Eye (tissue), 1 donor: ENCODE measurements around the gene CSH2.
"Not testable (repeated sequence)": the region's sequence is repeated elsewhere in the genome, so short reads cannot be mapped to it uniquely, and the experiment has no call there.

Experiments
- DNase-seq: peaks from one replicate; pipeline ENCODE4 v3.0.0-alpha.2; 2015

Gene CSH2

DNA sequence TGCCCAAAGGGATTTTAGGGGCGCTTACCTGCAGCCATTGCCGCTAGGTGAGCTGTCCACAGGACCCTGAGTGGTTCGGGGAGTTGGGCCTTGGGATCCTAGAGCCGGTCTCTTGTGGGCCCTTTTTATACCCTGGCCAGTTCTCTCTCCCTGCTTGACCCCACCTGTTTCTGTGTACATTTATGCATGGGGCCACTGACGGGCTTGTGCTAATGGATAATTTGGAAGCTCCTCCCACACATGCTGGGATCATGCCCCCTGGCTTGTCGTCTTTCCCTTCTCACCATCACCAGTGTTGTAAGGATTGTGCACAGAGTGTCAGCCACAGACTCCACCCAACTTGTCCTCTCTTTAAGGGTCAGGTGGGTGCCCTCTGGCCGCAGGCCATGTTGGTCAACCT, at the start of gene CSH2:
Gene CSH2, minus strand, starts transcription at position 101 of the 400 bp plus-strand sequence. Its CDS starts 63 bp downstream, at position 38.
- DNase-seq, result not testable (repeated sequence)

DNA sequence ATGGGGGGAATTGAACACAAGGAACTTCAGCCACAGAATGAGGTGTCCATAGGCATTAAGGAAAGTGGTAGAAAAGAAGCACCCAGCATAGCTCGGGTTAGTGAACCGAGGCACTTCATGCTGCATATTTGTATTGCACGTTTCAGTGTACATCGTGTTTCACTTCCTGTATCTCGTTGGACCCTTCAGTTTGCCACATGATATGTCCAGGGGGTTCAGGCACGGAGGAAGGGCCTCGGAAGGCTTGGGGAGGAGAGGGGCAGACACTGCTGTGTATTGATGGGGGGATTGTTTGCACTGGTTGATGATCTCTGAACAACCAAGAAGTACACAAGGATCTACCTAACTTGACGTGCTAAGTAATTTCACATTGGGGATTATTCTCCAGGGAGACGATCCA, 48.9 kb upstream of the CSH2 start:
- not testable (repeated sequence) for DNase-seq

DNA sequence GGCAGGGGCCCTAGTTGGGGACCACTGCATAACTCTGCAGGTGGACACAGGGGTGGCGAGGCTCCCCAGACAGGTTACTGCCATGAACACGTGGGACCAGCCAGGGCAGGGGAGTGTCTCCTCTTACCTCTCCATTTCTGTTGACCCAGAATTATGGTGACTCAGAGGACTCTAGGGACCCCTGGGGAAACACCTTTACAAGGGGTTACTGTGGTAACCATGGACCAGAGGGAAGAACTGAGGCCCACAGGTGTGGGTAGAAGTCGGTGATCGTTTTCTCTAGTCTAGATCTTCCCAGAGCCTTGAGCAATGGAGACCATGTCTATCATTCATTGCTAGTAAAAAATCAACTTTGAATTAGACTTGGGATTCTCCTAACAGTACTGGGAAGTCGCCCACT, 47.3 kb upstream of the CSH2 start:
- DNase-seq, result not testable (repeated sequence)

DNA sequence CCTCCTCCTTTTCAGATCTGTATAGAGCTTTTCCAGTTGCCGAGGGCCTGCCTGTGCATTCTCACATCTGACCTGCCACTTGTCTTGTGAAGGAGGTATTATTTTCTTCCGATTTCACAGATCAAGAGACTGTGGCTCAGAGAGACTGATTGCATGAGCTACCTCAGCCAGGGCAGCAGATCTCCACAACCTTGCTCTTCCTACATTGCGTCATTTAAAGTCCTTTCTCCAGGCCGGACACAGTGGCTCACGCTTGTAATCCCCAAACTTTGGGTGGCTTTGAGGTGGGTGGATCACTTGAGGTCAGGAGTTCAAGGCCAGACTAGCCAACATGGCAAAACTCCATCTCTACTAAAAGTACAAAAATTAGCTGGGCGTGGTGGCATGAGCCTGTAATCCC, 46.6 kb upstream of the CSH2 start:
- DNase-seq, result not testable (repeated sequence)

DNA sequence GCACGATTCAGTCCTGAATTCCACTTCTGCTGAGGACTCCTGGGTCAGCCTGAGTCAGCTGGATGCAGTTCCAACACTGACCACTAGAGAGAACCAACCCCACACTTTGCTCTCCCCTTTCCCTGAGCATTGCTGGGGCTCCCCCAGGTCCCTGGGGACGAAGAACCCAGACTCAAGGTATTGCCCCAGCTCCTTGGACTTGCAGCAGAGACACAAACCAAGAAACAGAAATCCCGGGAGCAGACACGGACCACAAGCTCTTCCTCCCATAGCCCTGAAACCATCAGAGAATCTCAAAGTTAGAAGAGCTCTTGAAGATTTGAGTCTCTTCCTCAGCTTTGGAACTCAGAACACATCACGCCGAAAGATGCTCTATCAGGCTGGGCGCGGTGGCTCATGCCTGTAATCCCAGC, 45.8 kb upstream of the CSH2 start:
- peak; percentile 79 for DNase-seq

GRCh38 chr17:63918789-63919305, 45.4 kb upstream of the CSH2 start, which contains the start of gene GH1:
TSS of gene GH1 (minus strand) at chr17:63918839. CDS start at chr17:63918776, 63 bp downstream.
- not testable (repeated sequence) for DNase-seq

GRCh38 chr17:63918305-63918704, 44.8 kb upstream of the CSH2 start:
- no peak for DNase-seq

DNA sequence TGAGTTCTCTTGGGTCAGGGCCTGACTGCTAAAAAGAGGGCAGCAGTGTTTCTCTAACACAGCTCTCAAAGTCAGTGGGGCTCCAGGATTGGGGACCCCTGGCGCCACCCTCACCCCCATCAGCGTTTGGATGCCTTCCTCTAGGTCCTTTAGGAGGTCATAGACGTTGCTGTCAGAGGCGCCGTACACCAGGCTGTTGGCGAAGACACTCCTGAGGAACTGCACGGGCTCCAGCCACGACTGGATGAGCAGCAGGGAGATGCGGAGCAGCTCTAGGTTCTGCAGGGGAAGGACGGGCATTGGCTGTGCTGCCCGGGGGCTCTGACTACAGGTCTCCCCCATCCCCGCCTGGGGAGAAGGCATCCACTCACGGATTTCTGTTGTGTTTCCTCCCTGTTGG, 44.2 kb upstream of the CSH2 start:
- DNase-seq, result no peak

DNA sequence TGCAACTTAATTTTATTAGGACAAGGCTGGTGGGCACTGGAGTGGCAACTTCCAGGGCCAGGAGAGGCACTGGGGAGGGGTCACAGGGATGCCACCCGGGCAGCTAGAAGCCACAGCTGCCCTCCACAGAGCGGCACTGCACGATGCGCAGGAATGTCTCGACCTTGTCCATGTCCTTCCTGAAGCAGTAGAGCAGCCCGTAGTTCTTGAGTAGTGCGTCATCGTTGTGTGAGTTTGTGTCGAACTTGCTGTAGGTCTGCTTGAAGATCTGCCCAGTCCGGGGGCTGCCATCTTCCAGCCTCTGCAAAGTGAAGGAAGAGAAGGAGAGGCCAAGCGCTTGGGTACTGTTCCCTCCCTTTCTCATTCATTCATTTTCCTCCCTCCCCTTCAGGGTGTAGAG, 43.7 kb upstream of the CSH2 start:
- not testable (repeated sequence) for DNase-seq

GRCh38 chr17:63916566-63917185, 43.2 kb upstream of the CSH2 start:
- DNase-seq, result no peak

- not testable (repeated sequence) for DNase-seq
Observed at GRCh38 chr17:63915753-63916152, 42.3 kb upstream of the CSH2 start.

DNA sequence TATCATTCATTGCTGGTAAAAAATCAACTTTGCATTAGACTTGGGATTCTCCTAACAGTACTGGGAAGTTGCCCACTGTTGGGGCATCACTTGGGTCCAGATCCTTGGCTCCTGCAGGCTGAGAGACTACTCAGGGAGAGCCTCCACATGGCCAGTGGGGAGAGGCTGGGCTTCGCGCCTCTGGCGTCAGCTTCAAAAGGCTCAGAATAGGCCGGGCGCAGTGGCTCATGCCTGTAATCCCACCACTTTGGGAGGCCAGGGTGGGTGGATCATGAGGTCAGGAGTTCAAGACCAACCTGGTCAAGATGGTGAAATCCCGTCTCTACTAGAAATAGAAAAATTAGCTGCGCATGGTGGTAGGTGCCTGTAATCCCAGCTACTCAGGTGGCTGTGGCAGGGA, 41.0 kb upstream of the CSH2 start:
- no peak for DNase-seq

DNA sequence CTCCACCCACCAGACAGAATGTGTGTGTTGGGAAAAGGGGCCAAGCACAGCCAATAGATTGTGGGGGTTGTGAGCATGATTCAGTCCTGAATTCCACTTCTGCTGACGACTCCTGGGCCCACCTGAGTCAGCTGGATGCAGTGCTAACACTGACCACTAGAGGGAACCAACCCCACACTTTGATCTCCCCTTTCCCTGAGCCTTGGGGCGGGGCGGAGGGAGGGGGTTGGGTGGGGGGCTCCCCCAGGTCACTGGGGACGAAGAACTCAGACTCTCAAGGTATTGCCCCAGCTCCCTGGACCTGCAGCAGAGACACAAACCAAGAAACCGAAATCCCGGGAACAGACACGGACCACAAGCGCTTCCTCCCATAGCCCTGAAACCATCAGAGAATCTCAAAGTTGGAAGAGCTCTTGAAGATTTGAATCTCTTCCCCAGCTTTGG, 38.2 kb upstream of the CSH2 start:
- DNase-seq, result peak; percentile 77

DNA sequence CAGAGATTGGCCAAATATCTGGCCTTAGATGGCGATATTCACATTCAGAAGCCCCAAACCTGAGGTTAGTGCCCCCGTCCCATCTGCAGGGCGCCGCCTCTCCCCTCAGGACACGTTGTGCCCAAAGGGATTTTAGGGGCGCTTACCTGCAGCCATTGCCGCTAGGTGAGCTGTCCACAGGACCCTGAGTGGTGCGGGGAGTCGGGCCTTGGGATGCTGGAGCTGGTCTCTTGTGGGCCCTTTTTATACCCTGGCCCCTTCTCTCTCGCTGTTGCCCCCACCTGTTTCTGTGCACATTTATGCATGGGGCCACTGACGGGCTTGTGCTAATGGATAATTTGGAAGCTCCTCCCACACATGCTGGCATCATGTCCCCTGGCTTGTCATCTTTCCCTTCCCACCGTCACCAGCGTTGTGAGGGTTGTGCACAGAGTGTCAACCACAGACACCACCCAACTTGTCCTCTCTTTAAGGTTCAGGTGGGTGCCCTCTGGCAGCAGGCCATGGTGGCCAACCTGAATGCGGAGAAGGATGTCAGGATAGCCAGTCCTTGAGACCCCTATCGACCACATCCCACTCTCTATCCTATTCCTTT, 37.7 kb upstream of the CSH2 start, which contains the start of gene CSHL1:
Gene CSHL1, minus strand, starts transcription at position 218 of the 595 bp plus-strand sequence. Its CDS starts 62 bp downstream, at position 156.
- DNase-seq, result no peak

GRCh38 chr17:63910096-63910495, 36.6 kb upstream of the CSH2 start:
- no peak for DNase-seq

GRCh38 chr17:63909586-63909985, 36.1 kb upstream of the CSH2 start:
- DNase-seq, result not testable (repeated sequence)

DNA sequence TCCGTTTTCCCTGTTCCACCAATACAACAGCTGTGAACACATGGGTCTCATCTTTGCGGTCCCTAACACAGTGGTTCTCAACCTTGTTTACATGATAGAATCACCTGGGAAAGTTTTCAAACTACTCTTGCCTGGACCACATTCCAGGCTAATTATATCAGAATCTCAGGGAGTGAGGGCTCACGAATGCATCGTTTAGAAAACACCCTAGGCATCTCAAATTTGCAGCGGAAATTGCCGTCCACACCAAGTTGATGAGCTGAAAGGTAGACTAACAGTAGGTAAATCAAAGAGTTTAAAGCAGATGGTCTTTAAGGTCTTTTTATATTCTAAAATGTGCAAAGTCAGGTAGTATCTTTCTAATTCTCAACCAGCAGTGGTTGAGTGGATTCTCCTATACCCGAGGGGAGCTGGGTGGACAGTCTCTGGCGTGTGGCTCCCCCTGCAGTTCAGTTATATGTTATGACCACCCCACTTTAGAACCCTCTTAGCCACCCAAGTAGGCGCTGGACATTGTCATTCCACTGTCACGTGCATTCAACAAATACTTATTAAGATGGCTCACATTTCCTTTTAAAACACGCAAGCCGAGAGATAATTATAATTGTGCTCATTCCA, 33.8 kb upstream of the CSH2 start:
- not testable (repeated sequence) for DNase-seq

DNA sequence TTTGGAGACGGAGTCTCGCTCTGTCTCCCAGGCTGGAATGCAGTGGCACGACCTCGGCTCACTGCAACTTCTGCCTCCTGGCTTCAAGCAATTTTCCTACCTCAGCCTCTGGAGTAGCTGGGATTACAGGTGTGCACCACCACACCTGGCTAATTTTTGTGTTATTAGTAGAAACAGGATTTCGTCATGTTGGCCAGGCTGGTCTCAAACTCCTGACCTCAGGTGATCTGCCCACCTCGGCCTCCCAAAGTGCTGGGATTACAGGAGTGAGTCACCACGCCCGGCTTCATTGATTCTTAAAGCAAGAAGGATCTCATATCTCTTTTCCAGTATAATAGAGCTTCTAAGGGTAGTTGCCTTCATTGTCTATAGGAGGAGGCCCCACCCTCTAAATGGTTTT, 31.3 kb upstream of the CSH2 start:
- DNase-seq, result not testable (repeated sequence)

- not testable (repeated sequence) for DNase-seq
Observed at GRCh38 chr17:63903787-63904201, 30.3 kb upstream of the CSH2 start.

GRCh38 chr17:63901971-63902370, 28.5 kb upstream of the CSH2 start:
- DNase-seq, result not testable (repeated sequence)

DNA sequence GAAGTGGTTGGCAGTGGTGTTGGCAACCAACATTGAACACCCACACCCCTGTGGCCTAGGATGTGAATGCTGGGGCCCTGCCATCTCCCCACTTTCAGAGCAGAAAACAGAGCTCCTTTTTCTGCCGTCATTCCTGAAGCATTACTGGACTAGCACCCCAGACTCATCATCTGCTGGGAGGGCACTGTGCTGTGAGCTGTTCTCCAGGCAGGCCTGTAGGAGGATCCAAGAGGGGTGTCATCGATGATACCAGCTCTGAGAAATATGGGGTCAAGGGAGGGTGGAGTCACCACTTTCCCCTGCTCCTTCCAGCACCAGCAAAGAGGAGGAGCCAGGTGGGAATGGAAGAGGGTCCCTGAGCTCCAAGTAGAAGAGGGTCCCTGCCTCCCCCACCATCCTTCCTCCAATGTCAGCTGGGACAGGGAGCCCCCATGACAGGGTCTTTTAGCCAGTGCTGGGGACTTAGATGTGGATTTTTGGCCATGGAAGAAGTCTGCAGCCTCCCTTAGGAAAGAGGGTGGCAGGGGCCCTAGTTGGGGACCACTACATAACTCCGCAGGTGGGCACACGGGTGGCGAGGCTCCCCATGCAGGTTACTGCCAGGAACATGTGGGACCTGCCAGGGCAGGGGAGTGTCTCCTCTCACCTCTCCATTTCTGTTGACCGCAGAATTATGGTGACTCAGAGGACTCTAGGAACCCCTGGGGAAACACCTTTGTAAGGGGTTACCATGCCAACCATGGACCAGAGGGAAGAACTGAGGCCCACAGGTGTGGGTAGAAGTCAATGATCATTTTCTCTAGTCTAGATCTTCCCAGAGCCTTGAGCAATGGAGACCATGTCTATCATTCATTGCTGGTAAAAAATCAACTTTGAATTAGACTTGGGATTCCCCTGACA, 25.7 kb upstream of the CSH2 start:
- not testable (repeated sequence) for DNase-seq

DNA sequence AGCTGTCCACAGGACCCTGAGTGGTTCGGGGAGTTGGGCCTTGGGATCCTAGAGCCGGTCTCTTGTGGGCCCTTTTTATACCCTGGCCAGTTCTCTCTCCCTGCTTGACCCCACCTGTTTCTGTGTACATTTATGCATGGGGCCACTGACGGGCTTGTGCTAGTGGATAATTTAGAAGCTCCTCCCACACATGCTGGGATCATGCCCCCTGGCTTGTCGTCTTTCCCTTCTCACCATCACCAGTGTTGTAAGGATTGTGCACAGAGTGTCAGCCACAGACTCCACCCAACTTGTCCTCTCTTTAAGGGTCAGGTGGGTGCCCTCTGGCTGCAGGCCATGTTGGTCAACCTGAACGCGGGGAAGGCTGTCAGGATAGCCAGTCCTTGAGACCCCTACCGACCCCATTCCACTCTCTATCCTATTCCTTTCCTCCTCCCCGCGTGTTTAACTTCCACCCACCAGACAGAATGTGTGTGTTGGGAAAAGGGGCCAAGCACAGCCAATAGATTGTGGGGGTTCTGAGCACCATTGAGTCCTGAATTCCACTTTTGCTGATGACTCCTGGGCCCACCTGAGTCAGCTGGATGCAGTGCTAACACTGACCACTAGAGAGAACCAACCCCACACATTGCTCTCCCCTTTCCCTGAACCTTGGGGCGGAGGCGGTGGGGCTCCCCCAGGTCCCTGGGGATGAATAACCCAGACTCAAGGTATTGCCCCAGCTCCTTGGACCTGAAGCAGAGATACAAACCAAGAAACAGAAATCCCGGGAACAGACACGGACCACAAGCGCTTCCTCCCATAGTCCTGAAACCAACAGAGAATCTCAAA, 23.3 kb upstream of the CSH2 start, which contains the start of gene CSH1:
Gene CSH1, minus strand, starts transcription at position 51 of the 831 bp plus-strand sequence. CDS start 63 bp downstream, outside the sequence.
- DNase-seq, result not testable (repeated sequence)
